ENCODE results near the gene ARMC2. TPM values are rescaled to one million over a fixed set of nuclear protein-coding genes. Genes with fewer than 3 reads are reported as not detected.

ARMC2 gene
- total RNA-seq, 1 experiment from 2014 or later = 1.1 TPM

- POLR2A ChIA-PET (ENCODE audit: unreplicated experiment) = no interaction called here
- intact Hi-C loops (cut with micrococcal nuclease) = no loop called here
- Histone ChIP-seq H3K27ac (ENCODE audit: low read length) (no peak overlapping the region), H3K27me3 (ENCODE audit: low read length) (no peaks in the 10 kb centered on the region), H3K36me3 (ENCODE audit: low read depth, low read length) (no peaks in the 10 kb centered on the region), H3K9me2 (replicated peaks; ENCODE audit: low read length) (no peaks in the 10 kb centered on the region), H3K9ac (ENCODE audit: low read length) (no peak overlapping the region), H3K9me3 (ENCODE audit: low read length) (no peaks in the 10 kb centered on the region), H3K4me3 (ENCODE audit: low read length) (no peak overlapping the region), H3K4me2 (ENCODE audit: low read length) (no peak overlapping the region), H2AFZ (ENCODE audit: low read length) (no peak overlapping the region), H3K4me1 (ENCODE audit: insufficient read depth, low read length) (peaks cover 9% of the 10 kb centered on the region; the same call in 1 of the 2 replicates), H4K20me1 (ENCODE audit: low read length) (no peaks in the 10 kb centered on the region), H3F3A (ENCODE audit: low read length, unreplicated experiment) (no peaks in the 10 kb centered on the region), H3K79me2 (ENCODE audit: low read length) (no peaks in the 10 kb centered on the region)
- CTCF ChIA-PET = no interaction called here
- no peak for TF ChIP-seq EZH2 (IDR thresholded peaks at IDR 0.05; ENCODE audit: low read length, unreplicated experiment)
- TF ChIP-seq EZH2phosphoT487 (IDR thresholded peaks at IDR 0.05; ENCODE audit: borderline replicate concordance, low read length) = no peak
- TF ChIP-seq CTCF (conservative IDR thresholded peaks at IDR 0.05; ENCODE audit: low read depth, low read length) = no peak
- DNase-seq = no peak
- ATAC-seq = no peak
- no TSS peak for BruUV-seq (replicated peaks)
These were observed 167.0 kb downstream of the ARMC2 start for GRCh38 chr6:109015176-109015575.

- BruUV-seq (replicated peaks) = no TSS peak
- TF ChIP-seq CTCF (conservative IDR thresholded peaks at IDR 0.05; ENCODE audit: low read depth, low read length) = no peak
- no peak for TF ChIP-seq EZH2phosphoT487 (IDR thresholded peaks at IDR 0.05; ENCODE audit: borderline replicate concordance, low read length)
- no peak for TF ChIP-seq EZH2 (IDR thresholded peaks at IDR 0.05; ENCODE audit: low read length, unreplicated experiment)
- H3K27me3 ChIP-seq (ENCODE audit: low read length) = no peaks in the 10 kb centered on the region
- no peaks in the 10 kb centered on the region for H3K36me3 ChIP-seq (ENCODE audit: low read depth, low read length)
- ChIA-PET POLR2A (ENCODE audit: unreplicated experiment) (no interaction called here), CTCF (no interaction called here)
- ATAC-seq (no peak), DNase-seq (no peak)
- H3K79me2 ChIP-seq (ENCODE audit: low read length) = no peaks in the 10 kb centered on the region
- no peak overlapping the region for H2AFZ ChIP-seq (ENCODE audit: low read length)
- H3K9ac ChIP-seq (ENCODE audit: low read length) = no peak overlapping the region
- no peaks in the 10 kb centered on the region for H3F3A ChIP-seq (ENCODE audit: low read length, unreplicated experiment)
- no peaks in the 10 kb centered on the region for H3K4me1 ChIP-seq (ENCODE audit: insufficient read depth, low read length)
- no peaks in the 10 kb centered on the region for H3K9me3 ChIP-seq (ENCODE audit: low read length)
- H3K4me3 ChIP-seq (ENCODE audit: low read length) = no peak overlapping the region
- no peaks in the 10 kb centered on the region for H4K20me1 ChIP-seq (ENCODE audit: low read length)
- intact Hi-C loops (cut with micrococcal nuclease) = no loop called here
- no peaks in the 10 kb centered on the region for H3K9me2 ChIP-seq (replicated peaks; ENCODE audit: low read length)
- H3K4me2 ChIP-seq (ENCODE audit: low read length) = no peak overlapping the region
- H3K27ac ChIP-seq (ENCODE audit: low read length) = no peak overlapping the region
These were observed 171.7 kb downstream of the ARMC2 start for GRCh38 chr6:109019911-109020310.

GRCh38 chr6:109021870-109022269, 173.6 kb downstream of the ARMC2 start:
- no peak overlapping the region for H3K4me3 ChIP-seq (ENCODE audit: low read length)
- no peak overlapping the region for H3K4me2 ChIP-seq (ENCODE audit: low read length)
- POLR2A ChIA-PET (ENCODE audit: unreplicated experiment) = no interaction called here
- no peaks in the 10 kb centered on the region for H3K36me3 ChIP-seq (ENCODE audit: low read depth, low read length)
- no peak for TF ChIP-seq CTCF (conservative IDR thresholded peaks at IDR 0.05; ENCODE audit: low read depth, low read length)
- TF ChIP-seq EZH2phosphoT487 (IDR thresholded peaks at IDR 0.05; ENCODE audit: borderline replicate concordance, low read length) = no peak
- TF ChIP-seq EZH2 (IDR thresholded peaks at IDR 0.05; ENCODE audit: low read length, unreplicated experiment) = no peak
- no TSS peak for BruUV-seq (replicated peaks)
- H3K4me1 ChIP-seq (ENCODE audit: insufficient read depth, low read length) = no peaks in the 10 kb centered on the region
- CTCF ChIA-PET = interaction anchor here (0.6 kb wide), 1 partner anchor 12 kb away, joined by 4 read pairs; no protein-coding TSS in a partner anchor
- no peak overlapping the region for H3K9ac ChIP-seq (ENCODE audit: low read length)
- no peaks in the 10 kb centered on the region for H3K79me2 ChIP-seq (ENCODE audit: low read length)
- no peaks in the 10 kb centered on the region for H3K27me3 ChIP-seq (ENCODE audit: low read length)
- ATAC-seq = no peak
- no peak overlapping the region for H3K27ac ChIP-seq (ENCODE audit: low read length)
- H4K20me1 ChIP-seq (ENCODE audit: low read length) = no peaks in the 10 kb centered on the region
- H3K9me3 ChIP-seq (ENCODE audit: low read length) = no peaks in the 10 kb centered on the region
- no peaks in the 10 kb centered on the region for H3F3A ChIP-seq (ENCODE audit: low read length, unreplicated experiment)
- no peak for DNase-seq
- H3K9me2 ChIP-seq (replicated peaks; ENCODE audit: low read length) = no peaks in the 10 kb centered on the region
- intact Hi-C loops (cut with micrococcal nuclease) = no loop called here
- no peak overlapping the region for H2AFZ ChIP-seq (ENCODE audit: low read length)
